ENCODE results near the gene ARHGEF12. TPM values are rescaled to one million over a fixed set of nuclear protein-coding genes. Genes with fewer than 3 reads are reported as not detected.

ARHGEF12 gene
- total and polyA plus RNA-seq, 2 experiments from 2014 or later: 9.0 to 38.9 TPM

DNA sequence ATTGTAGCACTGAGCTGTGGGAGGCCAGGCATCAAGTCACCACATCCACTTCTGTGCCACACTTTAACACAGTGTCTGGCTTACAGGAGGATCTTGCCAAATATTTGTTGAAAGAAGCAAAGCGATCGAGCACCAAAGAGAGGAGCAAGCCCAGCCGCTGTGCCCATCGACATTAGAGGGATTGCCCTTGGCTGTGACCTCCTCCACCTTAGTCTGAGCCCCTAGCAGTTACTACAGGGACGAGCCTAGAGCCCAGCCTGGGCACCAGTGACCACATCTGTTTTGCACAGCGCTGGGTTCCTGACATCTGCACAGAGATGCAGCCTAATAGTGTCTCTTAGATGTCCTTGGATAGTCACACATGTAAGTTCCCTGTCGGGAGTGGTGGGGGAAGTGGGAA, 193.0 kb downstream of the ARHGEF12 start (continued):
- TF ChIP-seq, protein P1, sequence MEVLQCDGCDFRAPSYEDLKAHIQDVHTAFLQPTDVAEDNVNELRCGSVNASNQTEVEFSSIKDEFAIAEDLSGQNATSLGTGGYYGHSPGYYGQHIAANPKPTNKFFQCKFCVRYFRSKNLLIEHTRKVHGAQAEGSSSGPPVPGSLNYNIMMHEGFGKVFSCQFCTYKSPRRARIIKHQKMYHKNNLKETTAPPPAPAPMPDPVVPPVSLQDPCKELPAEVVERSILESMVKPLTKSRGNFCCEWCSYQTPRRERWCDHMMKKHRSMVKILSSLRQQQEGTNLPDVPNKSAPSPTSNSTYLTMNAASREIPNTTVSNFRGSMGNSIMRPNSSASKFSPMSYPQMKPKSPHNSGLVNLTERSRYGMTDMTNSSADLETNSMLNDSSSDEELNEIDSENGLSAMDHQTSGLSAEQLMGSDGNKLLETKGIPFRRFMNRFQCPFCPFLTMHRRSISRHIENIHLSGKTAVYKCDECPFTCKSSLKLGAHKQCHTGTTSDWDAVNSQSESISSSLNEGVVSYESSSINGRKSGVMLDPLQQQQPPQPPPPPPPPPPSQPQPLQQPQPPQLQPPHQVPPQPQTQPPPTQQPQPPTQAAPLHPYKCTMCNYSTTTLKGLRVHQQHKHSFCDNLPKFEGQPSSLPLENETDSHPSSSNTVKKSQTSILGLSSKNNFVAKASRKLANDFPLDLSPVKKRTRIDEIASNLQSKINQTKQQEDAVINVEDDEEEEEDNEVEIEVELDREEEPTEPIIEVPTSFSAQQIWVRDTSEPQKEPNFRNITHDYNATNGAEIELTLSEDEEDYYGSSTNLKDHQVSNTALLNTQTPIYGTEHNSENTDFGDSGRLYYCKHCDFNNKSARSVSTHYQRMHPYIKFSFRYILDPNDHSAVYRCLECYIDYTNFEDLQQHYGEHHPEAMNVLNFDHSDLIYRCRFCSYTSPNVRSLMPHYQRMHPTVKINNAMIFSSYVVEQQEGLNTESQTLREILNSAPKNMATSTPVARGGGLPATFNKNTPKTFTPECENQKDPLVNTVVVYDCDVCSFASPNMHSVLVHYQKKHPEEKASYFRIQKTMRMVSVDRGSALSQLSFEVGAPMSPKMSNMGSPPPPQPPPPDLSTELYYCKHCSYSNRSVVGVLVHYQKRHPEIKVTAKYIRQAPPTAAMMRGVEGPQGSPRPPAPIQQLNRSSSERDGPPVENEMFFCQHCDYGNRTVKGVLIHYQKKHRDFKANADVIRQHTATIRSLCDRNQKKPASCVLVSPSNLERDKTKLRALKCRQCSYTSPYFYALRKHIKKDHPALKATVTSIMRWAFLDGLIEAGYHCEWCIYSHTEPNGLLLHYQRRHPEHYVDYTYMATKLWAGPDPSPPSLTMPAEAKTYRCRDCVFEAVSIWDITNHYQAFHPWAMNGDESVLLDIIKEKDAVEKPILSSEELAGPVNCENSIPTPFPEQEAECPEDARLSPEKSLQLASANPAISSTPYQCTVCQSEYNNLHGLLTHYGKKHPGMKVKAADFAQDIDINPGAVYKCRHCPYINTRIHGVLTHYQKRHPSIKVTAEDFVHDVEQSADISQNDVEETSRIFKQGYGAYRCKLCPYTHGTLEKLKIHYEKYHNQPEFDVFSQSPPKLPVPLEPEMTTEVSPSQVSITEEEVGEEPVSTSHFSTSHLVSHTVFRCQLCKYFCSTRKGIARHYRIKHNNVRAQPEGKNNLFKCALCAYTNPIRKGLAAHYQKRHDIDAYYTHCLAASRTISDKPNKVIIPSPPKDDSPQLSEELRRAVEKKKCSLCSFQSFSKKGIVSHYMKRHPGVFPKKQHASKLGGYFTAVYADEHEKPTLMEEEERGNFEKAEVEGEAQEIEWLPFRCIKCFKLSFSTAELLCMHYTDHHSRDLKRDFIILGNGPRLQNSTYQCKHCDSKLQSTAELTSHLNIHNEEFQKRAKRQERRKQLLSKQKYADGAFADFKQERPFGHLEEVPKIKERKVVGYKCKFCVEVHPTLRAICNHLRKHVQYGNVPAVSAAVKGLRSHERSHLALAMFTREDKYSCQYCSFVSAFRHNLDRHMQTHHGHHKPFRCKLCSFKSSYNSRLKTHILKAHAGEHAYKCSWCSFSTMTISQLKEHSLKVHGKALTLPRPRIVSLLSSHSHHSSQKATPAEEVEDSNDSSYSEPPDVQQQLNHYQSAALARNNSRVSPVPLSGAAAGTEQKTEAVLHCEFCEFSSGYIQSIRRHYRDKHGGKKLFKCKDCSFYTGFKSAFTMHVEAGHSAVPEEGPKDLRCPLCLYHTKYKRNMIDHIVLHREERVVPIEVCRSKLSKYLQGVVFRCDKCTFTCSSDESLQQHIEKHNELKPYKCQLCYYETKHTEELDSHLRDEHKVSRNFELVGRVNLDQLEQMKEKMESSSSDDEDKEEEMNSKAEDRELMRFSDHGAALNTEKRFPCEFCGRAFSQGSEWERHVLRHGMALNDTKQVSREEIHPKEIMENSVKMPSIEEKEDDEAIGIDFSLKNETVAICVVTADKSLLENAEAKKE (CRISPR knock-in tag; IDR thresholded peaks at IDR 0.05): no peak

DNA sequence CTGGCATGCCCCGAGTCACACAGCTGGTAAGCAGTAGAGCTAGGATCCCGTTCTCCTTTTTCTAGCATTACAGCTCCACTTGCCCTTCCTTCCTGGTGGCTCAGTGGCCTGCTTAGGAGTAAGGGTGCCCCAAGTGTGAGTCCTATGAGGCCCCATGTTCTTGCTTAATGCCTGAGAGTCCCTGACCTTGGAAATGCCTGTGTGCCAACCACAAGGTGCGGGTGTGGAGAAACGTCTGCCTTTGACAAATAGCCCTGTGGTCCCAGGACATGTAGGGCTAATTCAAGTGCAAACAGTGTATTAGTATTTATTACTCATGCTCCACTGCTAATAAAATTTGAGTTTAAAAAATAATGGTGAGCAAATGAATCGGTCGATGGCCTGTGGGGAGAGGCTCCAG, 193.7 kb downstream of the ARHGEF12 start:
- Mint-ChIP-seq H3K27ac (no peak overlapping the region), H3K4me1 (peaks cover 19% of the 10 kb centered on the region), H3K36me3 (ENCODE audit: low read depth) (no peaks in the 10 kb centered on the region; the same call in 2 of the 3 replicates), H3K27me3 (ENCODE audit: insufficient read depth, low read depth, poor library complexity) (peaks cover 19% of the 10 kb centered on the region), H3K4me3 (no peak overlapping the region), H3K9me3 (peaks cover 7% of the 10 kb centered on the region; the same call in 2 of the 3 replicates)
- DNase-seq (ENCODE audit: low spot score) (no peak), ATAC-seq (no peak)
- Histone ChIP-seq H3K79me2 (replicated peaks; ENCODE audit: insufficient read depth) (no peaks in the 10 kb centered on the region), H3K4me3 (no peak overlapping the region), H3K36me3 (ENCODE audit: insufficient read depth) (no peaks in the 10 kb centered on the region), H3F3A (replicated peaks; ENCODE audit: low read depth) (0 out of 2 replicates have a peak, but pooled peaks cover 7% of the 10 kb centered on the region), H3K27me3 (ENCODE audit: insufficient read depth) (no peaks in the 10 kb centered on the region), H3K4me2 (no peak overlapping the region), H4K20me1 (replicated peaks; ENCODE audit: insufficient read depth) (no peaks in the 10 kb centered on the region), H3K9me2 (ENCODE audit: insufficient read depth) (no peaks in the 10 kb centered on the region), H3K4me1 (ENCODE audit: insufficient read depth) (peaks cover 8% of the 10 kb centered on the region), H2AFZ (no peak overlapping the region), H3K27ac (ENCODE audit: low read depth) (no peak overlapping the region)
- TF ChIP-seq, protein P1 (CRISPR knock-in tag; IDR thresholded peaks at IDR 0.05): no peak
- TF ChIP-seq, protein P2, sequence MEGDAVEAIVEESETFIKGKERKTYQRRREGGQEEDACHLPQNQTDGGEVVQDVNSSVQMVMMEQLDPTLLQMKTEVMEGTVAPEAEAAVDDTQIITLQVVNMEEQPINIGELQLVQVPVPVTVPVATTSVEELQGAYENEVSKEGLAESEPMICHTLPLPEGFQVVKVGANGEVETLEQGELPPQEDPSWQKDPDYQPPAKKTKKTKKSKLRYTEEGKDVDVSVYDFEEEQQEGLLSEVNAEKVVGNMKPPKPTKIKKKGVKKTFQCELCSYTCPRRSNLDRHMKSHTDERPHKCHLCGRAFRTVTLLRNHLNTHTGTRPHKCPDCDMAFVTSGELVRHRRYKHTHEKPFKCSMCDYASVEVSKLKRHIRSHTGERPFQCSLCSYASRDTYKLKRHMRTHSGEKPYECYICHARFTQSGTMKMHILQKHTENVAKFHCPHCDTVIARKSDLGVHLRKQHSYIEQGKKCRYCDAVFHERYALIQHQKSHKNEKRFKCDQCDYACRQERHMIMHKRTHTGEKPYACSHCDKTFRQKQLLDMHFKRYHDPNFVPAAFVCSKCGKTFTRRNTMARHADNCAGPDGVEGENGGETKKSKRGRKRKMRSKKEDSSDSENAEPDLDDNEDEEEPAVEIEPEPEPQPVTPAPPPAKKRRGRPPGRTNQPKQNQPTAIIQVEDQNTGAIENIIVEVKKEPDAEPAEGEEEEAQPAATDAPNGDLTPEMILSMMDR (conservative IDR thresholded peaks at IDR 0.05; ENCODE audit: low read depth in 2 of 2): no peak
- TF ChIP-seq, protein P3, sequence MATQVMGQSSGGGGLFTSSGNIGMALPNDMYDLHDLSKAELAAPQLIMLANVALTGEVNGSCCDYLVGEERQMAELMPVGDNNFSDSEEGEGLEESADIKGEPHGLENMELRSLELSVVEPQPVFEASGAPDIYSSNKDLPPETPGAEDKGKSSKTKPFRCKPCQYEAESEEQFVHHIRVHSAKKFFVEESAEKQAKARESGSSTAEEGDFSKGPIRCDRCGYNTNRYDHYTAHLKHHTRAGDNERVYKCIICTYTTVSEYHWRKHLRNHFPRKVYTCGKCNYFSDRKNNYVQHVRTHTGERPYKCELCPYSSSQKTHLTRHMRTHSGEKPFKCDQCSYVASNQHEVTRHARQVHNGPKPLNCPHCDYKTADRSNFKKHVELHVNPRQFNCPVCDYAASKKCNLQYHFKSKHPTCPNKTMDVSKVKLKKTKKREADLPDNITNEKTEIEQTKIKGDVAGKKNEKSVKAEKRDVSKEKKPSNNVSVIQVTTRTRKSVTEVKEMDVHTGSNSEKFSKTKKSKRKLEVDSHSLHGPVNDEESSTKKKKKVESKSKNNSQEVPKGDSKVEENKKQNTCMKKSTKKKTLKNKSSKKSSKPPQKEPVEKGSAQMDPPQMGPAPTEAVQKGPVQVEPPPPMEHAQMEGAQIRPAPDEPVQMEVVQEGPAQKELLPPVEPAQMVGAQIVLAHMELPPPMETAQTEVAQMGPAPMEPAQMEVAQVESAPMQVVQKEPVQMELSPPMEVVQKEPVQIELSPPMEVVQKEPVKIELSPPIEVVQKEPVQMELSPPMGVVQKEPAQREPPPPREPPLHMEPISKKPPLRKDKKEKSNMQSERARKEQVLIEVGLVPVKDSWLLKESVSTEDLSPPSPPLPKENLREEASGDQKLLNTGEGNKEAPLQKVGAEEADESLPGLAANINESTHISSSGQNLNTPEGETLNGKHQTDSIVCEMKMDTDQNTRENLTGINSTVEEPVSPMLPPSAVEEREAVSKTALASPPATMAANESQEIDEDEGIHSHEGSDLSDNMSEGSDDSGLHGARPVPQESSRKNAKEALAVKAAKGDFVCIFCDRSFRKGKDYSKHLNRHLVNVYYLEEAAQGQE (IDR thresholded peaks at IDR 0.05; ENCODE audit: unreplicated experiment): no peak
